Central memory CD8-positive, alpha-beta T cell (primary cell): ENCODE measurements around the gene KCNQ4.
A peak's percentile ranks its signal among the peaks of the same experiment; 100 is the strongest.

Source experiments
- ATAC-seq: fragments of 150-1000 bp; cut with Tn5 transposase; replicated peaks from 2 replicates; pipeline ENCODE4 v1.10.0; 2022; ENCODE audit warnings: mild to moderate bottlenecking, moderate FRiP score, moderate number of reproducible peaks; ENCODE audit not compliant: poor library complexity, severe bottlenecking; ENCODE audit errors: extremely low read depth
- DNase-seq, 2 donors: peaks; one replicate each; pipeline ENCODE4 v3.0.0; 2021; ENCODE audit warnings: low spot score in 2 of 2
- H3K27ac Mint-ChIP-seq: one replicate; pipeline ENCODE4 v1.8.0; 2022; ENCODE audit warnings: low read depth, mild to moderate bottlenecking, moderate library complexity, mixed read lengths
- H3K27me3 Mint-ChIP-seq: one replicate; pipeline ENCODE4 v1.8.0; 2022; ENCODE audit warnings: mixed read lengths
- H3K36me3 Mint-ChIP-seq: one replicate; pipeline ENCODE4 v1.8.0; 2022; ENCODE audit warnings: mild to moderate bottlenecking, moderate library complexity, mixed read lengths; ENCODE audit not compliant: insufficient read depth
- H3K4me1 Mint-ChIP-seq: one replicate; pipeline ENCODE4 v1.8.0; 2022; ENCODE audit warnings: mixed read lengths
- H3K4me3 Mint-ChIP-seq: one replicate; pipeline ENCODE4 v1.8.0; 2022; ENCODE audit warnings: mild to moderate bottlenecking, moderate library complexity, mixed read lengths
- H3K9me3 Mint-ChIP-seq: one replicate; pipeline ENCODE4 v1.8.0; 2022; ENCODE audit warnings: mixed read lengths

KCNQ4 gene

DNA sequence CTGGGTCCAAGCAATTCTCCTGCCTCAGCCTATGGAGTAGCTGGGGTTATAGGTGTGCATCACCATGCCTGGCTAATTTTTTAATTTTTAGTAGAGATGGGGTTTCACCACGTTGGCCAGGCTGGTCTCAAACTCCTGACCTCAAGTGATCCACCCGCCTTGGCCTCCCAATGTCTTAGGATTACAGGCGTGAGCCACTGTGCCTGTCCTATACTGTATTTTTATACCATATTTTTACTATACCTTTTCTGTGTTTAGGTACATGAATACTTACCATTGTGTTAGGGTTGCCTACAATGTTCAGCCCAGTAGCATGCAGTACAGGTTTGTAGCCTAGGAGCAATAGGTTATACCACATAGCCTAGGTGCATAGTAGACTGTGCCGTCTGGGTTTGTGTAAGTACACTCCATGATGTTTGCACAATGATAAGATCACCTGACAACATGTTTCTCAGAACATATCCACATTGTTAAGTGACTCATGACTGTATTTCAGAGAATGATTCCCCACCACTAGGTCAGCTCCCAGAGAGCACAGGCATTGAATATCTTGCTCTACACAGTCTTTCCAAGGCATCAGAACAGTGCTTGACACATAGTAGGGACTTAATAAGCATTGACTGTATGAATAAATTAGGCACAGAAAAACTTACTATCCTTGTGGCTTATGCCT, 84.6 kb downstream of the KCNQ4 start:
- Mint-ChIP-seq H3K4me3 (no peak overlapping the region), H3K27ac (no peak overlapping the region)

DNA sequence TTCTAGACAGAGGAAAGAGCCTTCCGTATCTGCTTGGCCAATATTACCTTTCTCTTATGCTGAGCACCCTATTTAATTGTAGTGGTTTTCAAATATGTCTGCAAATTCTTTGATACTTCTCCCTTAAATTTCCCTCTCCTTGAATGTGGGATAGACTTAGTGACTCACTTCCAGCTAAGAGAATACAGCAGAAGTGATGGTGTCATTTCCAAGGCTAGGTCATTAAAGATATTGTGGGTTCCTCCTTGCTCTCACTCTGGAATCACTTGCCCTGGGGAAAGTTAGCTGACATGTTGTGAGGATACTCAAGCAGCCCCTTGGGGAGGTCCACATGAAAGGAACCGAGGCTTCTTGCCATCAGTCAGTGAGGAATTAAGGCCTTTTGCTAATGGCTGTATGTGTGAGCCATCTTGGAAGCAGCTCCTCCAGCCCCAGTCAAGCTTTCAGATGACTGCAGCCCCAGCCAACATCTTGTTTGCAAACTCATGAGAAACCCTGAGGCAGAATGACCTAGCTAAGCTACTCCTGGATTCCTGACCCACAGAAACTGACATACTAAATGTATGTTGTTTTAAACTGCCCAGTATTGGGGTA, 86.6 kb downstream of the KCNQ4 start:
- Mint-ChIP-seq H3K36me3 (no peaks in the 10 kb centered on the region), H3K4me1 (peaks cover 4% of the 10 kb centered on the region), H3K4me3 (no peak overlapping the region), H3K27me3 (no peaks in the 10 kb centered on the region), H3K9me3 (no peaks in the 10 kb centered on the region), H3K27ac (no peak overlapping the region)
- ATAC-seq, result no peak
- no peak for DNase-seq

More for the DNA sequence above, 84.6 kb downstream of the KCNQ4 start:
- Mint-ChIP-seq H3K27me3 (no peaks in the 10 kb centered on the region), H3K9me3 (no peaks in the 10 kb centered on the region), H3K4me1 (no peaks in the 10 kb centered on the region), H3K36me3 (no peaks in the 10 kb centered on the region)
- ATAC-seq (no peak), DNase-seq (no peak)

DNA sequence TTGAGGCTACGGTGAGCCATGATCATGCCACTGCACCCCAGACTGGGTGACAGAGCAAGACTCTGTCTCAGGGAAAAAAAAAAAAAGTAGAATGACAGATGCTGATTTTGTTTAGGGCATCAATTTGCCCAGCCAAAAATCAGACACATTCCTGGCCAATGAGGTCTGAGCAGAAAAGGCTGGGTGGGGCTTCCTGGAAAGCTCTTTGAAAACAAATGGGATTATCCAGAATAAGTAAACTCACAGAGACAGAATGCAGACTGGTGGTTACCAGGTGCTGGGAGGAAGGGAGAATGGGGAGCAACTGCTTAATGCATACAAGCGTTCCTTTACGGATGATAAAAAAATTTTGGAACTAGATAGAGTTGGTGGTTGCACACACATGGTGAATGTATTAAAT, 88.7 kb downstream of the KCNQ4 start:
- no peak overlapping the region for H3K27ac Mint-ChIP-seq
- no peaks in the 10 kb centered on the region for H3K27me3 Mint-ChIP-seq
- H3K4me3 Mint-ChIP-seq, result no peak overlapping the region
- peaks cover 20% of the 10 kb centered on the region for H3K4me1 Mint-ChIP-seq
- H3K9me3 Mint-ChIP-seq, result no peaks in the 10 kb centered on the region
- H3K36me3 Mint-ChIP-seq, result peaks cover 4% of the 10 kb centered on the region
- ATAC-seq (no peak), DNase-seq (no peak)

DNA sequence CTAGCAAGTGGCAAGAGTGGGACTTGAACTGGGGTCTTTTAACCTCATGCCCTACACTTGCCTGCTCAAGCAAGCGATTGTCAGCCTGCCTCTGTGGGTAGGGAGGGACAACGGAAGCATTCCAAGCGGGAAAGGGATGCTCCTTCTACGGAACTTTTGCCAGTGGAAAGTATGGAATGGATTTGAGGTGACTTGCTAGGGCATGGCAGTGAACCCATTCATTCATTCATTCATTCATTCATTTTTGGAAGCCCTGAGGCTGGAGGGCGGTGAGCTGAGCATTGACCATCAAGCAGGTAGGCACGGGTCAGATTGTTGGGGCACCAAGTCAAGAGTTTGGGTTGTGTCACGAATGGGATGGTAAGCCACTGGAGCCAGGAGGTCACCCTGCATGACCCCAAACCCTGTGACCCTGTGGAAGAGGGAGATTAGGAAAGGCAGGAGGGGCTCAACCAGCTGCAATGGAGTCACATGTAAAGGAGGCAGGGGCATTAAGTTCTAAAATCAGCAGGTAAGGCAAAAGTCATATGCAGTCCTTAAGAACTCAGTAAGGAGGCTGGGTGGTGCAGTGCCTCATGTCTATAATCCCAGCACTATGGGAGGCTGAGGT, 90.4 kb downstream of the KCNQ4 start:
- H3K27me3 Mint-ChIP-seq, result no peaks in the 10 kb centered on the region
- H3K27ac Mint-ChIP-seq, result no peak overlapping the region
- no peak for ATAC-seq
- no peak for DNase-seq
- peaks cover 26% of the 10 kb centered on the region for H3K4me1 Mint-ChIP-seq
- H3K36me3 Mint-ChIP-seq, result peaks cover 4% of the 10 kb centered on the region
- H3K4me3 Mint-ChIP-seq, result no peak overlapping the region
- no peaks in the 10 kb centered on the region for H3K9me3 Mint-ChIP-seq

DNA sequence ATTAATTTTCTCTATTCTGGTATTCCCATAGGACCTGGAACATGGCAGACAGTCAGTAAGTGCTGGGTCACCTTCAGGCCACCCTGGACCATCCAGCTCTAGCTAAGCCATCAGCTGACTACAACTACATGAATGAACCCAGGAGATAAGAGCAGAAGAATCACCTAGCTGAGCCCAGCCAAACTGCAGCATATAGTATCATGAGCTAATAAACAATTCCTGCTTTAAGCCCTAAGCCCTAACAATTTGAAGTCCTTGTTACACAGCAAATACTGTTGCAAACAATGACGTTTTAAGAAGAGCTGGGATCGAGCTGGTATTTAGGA, 92.8 kb downstream of the KCNQ4 start:
- peaks cover 4% of the 10 kb centered on the region for H3K36me3 Mint-ChIP-seq
- ATAC-seq (no peak), DNase-seq (no peak)
- no peak overlapping the region for H3K4me3 Mint-ChIP-seq
- no peak overlapping the region for H3K27ac Mint-ChIP-seq
- peaks cover 26% of the 10 kb centered on the region for H3K4me1 Mint-ChIP-seq
- no peaks in the 10 kb centered on the region for H3K9me3 Mint-ChIP-seq
- H3K27me3 Mint-ChIP-seq, result peaks cover under 1% of the 10 kb centered on the region

DNA sequence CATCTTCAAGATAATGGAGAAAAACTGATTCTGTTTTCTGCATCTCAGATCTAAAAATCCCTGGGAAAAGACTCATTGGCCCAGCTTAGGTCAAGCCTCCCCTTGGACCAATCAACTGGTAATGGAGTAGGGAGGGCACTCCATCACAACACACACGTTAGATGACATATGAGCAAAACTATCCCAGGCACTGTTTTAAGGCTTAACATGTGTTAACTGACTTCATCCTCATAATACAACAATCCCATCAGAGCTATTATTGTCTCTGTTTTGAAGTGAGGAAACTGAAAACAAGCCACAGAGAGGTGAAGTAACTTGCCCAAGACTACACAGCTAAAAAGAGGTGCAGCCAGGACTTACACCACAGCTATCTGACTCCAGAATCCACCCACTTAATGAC, 93.3 kb downstream of the KCNQ4 start:
- H3K36me3 Mint-ChIP-seq, result peaks cover 4% of the 10 kb centered on the region
- DNase-seq, result no peak
- H3K9me3 Mint-ChIP-seq, result no peaks in the 10 kb centered on the region
- peaks cover 26% of the 10 kb centered on the region for H3K4me1 Mint-ChIP-seq
- ATAC-seq, result no peak
- H3K4me3 Mint-ChIP-seq, result no peak overlapping the region
- H3K27me3 Mint-ChIP-seq, result peaks cover 5% of the 10 kb centered on the region
- no peak overlapping the region for H3K27ac Mint-ChIP-seq

DNA sequence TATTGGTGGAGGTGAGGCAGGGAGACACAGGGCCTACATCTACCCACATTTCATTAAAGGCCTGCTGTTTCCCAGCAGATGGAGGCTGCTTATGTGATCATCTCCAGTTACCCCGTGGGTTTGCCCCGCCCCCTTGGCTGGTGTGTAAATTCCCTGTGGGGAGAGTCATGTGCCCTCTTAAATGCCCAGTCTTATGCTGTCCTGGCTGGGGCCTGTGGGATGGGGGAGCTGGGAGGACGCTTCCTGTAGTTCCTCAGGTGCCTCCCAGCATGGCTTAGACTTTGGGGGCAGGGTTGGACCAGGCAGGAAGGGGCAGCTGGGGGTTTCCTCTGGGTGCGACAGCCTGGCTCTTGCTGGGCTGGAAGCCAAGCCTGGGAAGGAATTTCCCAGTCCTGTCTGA, 94.1 kb downstream of the KCNQ4 start:
- Mint-ChIP-seq H3K4me3 (no peak overlapping the region), H3K27ac (no peak overlapping the region), H3K9me3 (no peaks in the 10 kb centered on the region), H3K4me1 (peaks cover 26% of the 10 kb centered on the region), H3K27me3 (peaks cover 13% of the 10 kb centered on the region), H3K36me3 (peaks cover 4% of the 10 kb centered on the region)
- DNase-seq, result no peak
- no peak for ATAC-seq

DNA sequence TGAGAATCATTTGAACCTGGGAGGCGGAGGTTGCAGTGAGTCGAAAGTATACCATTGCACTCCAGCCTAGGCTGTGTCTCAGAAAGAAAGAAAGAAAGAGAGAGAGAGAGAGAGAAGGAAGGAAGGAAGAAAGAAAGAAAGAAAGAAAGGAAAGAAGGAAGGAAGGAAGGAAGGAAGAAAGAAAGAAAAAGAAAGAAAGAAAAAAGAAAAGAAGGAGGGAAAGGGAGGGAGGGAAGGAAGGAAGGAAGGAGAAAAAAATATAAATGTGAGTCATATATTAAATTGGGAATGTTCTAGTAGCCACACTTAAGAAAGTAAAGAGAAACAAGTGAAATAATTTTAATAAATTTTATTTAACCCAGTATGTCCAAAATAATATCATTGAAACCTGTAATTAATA, 95.3 kb downstream of the KCNQ4 start:
- Mint-ChIP-seq H3K4me3 (no peak overlapping the region), H3K27ac (peak overlapping the region; percentile 20), H3K36me3 (peaks cover 4% of the 10 kb centered on the region), H3K9me3 (no peaks in the 10 kb centered on the region), H3K27me3 (peaks cover 25% of the 10 kb centered on the region), H3K4me1 (peaks cover 29% of the 10 kb centered on the region)
- DNase-seq, result no peak
- no peak for ATAC-seq

DNA sequence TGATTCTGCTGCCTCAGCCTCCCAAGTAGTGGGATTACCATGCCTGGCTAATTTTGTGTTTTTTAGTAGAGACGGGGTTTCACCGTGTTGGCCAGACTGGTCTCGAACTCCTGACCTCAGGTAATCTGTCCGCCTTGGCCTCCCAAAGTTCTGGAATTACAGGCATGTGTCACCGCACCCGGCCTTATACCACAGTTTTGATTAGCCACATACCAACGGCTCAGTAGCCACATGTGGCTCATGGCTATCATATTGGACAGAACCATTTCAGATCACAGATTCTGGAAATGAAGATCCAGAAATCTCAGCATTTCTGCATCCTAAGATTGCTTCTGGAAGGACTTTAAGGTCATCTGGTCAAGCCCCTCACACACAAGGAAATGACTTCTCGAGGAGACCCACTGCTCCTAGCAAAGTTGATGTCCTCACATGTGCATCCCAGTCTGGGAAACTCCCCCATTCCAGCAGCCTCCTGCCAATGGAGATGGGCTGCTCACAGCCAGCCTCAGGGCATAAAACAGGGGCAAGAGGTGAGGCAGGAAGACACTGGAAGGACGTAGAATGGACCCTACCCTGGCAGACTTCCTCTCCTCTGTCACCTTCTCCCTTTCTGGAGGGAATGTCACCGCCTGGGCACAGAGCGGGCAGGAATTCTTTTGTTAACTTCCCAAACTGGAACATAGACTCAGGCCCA, 96.0 kb downstream of the KCNQ4 start:
- no peak for DNase-seq
- Mint-ChIP-seq H3K4me3 (no peak overlapping the region), H3K27ac (no peak overlapping the region), H3K27me3 (peaks cover 33% of the 10 kb centered on the region), H3K4me1 (peaks cover 31% of the 10 kb centered on the region), H3K9me3 (no peaks in the 10 kb centered on the region), H3K36me3 (peaks cover 4% of the 10 kb centered on the region)
- ATAC-seq, result no peak

DNA sequence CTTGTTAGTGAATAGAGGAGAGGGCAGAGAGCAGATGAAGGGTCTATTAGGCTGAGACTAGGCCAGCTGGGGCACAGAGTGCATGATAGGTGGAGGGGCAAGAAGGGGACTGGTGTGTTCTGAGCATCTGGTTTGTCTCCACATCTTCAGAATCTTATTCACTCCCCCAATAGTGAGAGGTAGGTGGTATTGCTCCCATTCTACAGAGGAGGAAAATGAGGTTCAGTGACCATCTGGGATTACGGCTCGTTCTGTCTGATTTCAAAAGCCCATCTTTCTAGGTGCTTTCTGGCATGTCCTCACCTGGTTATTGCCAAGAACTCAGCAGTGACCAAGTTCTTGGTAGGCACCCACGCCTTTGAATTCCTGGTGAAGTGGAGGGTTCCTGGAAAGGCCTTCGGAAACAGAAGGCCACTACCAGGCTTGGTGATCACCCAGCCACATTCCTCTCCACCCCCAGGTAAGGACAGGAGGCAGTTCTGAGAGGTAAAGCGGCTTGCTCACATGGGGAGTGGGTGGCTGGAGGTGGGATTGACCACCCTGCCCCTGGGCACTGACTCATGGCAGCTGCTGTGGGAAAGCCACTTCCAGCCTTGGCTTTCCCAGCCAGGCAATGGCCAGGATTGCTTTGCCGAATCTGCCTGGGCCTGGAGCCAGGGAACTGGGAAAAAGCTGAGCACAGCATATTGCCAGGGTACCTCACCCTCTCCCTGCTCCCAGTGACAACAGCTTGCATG, 97.4 kb downstream of the KCNQ4 start:
- Mint-ChIP-seq H3K4me1 (peaks cover 19% of the 10 kb centered on the region), H3K27ac (no peak overlapping the region), H3K9me3 (no peaks in the 10 kb centered on the region), H3K36me3 (peaks cover 4% of the 10 kb centered on the region), H3K4me3 (no peak overlapping the region), H3K27me3 (peaks cover 46% of the 10 kb centered on the region)
- ATAC-seq (no peak), DNase-seq (no peak)

DNA sequence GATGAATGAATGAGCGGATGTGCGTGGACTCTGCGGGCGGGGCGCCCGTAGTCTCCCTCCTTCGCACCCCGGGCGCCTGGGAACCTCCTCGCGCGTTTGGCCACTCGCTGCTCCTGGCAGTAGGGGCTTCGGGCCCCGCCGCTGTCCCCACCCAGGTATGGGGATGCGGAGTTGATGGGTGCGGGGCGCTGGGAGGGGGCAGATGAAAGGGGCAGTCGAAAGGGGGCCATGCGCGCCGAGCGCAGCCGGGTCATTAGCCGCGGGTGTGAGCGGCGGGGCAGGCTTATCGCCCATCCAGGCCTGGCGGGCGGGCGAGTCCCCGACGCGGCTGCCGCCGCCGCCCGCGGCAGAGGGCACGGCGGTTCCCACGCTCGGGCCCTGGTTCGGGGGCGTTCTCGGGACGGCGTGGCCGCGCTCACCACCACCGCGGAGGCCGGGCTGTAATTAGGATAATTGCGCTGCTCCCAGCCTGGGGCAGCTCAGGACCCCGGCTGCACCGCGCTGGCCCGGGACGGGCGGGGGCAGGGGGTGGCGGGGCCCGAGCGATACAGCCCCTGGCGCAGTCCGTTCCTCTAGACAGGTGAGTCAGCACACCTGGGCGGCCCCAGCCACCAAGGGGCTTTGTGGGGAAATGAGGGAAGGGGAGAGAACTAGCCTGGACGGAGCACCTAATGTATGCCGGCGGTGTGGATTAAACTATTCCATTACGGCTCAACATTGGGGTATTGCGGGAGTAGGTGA, 100.6 kb downstream of the KCNQ4 start:
- Mint-ChIP-seq H3K36me3 (no peaks in the 10 kb centered on the region), H3K4me3 (peak overlapping the region; percentile 46), H3K27me3 (peaks cover 79% of the 10 kb centered on the region), H3K4me1 (peaks cover 4% of the 10 kb centered on the region), H3K9me3 (no peaks in the 10 kb centered on the region), H3K27ac (no peak overlapping the region)
- no peak for ATAC-seq
- no peak for DNase-seq
